Mononuclear cell (primary cell): ENCODE results near the gene DUOX2. TPM values are rescaled to one million over a fixed set of nuclear protein-coding genes. Genes with fewer than 3 reads are reported as not detected.

Experiments used
- H3K27me3 ChIP-seq: 2 replicates; pipeline ENCODE4 v1.6.0; 2011; ENCODE audit warnings: low read length, control low read depth; ENCODE audit not compliant: insufficient read depth
- H3K4me1 ChIP-seq: 2 replicates; pipeline ENCODE4 v1.5.1; 2011; ENCODE audit warnings: mild to moderate bottlenecking, low read length, control low read depth; ENCODE audit not compliant: insufficient read depth
- H3K4me3 ChIP-seq: 2 replicates; pipeline ENCODE4 v1.5.1; 2011; ENCODE audit warnings: mild to moderate bottlenecking, low read length, moderate library complexity
- H3K9me3 ChIP-seq: 2 replicates; pipeline ENCODE4 v1.5.1; 2011; ENCODE audit warnings: low read depth, mild to moderate bottlenecking, control low read depth, low read length
- total RNA-seq: library from RNA; depleted of rRNA; stranded (reverse); fragments of >200 nt; gene quantifications from one replicate; pipeline ENCODE4 v1.2.3, GENCODE V29; 2012

DUOX2 gene
- total RNA-seq = 0.10 TPM

GRCh38 chr15:45114076-45114750 is at the start of gene DUOX2, which contains the start of gene DUOXA2:
Gene DUOX2, minus strand, starts transcription at chr15:45114172. Its CDS starts 761 bp downstream, at chr15:45113411.
Gene DUOXA2, plus strand, starts transcription at chr15:45114326. Its CDS starts 280 bp downstream, at chr15:45114606.
- no peaks in the 10 kb centered on the region for H3K9me3 ChIP-seq
- peaks cover 49% of the 10 kb centered on the region for H3K4me1 ChIP-seq
- H3K27me3 ChIP-seq = peaks cover 78% of the 10 kb centered on the region
- no peak within 1 kb of the TSS for H3K4me3 ChIP-seq

GRCh38 chr15:45163508-45163856 is 49.5 kb upstream of the DUOX2 start:
- Histone ChIP-seq H3K4me3 (no peak overlapping the region), H3K4me1 (peaks cover 19% of the 10 kb centered on the region), H3K9me3 (no peaks in the 10 kb centered on the region), H3K27me3 (no peaks in the 10 kb centered on the region)

- Histone ChIP-seq H3K9me3 (no peaks in the 10 kb centered on the region), H3K27me3 (no peaks in the 10 kb centered on the region), H3K4me3 (no peak overlapping the region), H3K4me1 (peaks cover 19% of the 10 kb centered on the region)
Measured at GRCh38 chr15:45162771-45163507, 49.0 kb upstream of the DUOX2 start.

GRCh38 chr15:45161666-45162065 is 47.7 kb upstream of the DUOX2 start:
- no peaks in the 10 kb centered on the region for H3K9me3 ChIP-seq
- H3K4me1 ChIP-seq = peaks cover 19% of the 10 kb centered on the region
- no peak overlapping the region for H3K4me3 ChIP-seq
- no peaks in the 10 kb centered on the region for H3K27me3 ChIP-seq

DNA sequence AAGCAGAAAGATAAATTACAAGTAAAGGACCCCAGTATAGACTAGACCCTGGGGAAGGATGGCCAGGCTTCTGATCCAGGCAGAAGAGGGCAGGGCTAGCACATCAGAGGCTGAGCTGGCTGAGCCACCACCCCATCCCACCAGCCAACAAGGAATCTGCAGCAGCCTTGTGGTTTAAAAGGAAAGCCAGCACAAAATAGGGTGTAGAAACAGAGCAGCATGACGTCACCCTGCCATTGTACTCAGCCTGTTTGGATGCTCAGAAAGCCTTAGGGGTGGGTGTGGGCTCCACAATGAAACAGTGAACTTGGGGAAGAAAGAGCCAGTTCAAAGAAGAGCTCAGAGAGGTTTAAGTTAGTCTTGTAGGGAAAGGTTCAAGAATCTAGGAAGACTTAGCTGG is 44.0 kb upstream of the DUOX2 start:
- Histone ChIP-seq H3K4me3 (no peak overlapping the region), H3K4me1 (peaks cover 4% of the 10 kb centered on the region), H3K9me3 (no peaks in the 10 kb centered on the region), H3K27me3 (no peaks in the 10 kb centered on the region)

- no peaks in the 10 kb centered on the region for H3K9me3 ChIP-seq
- no peaks in the 10 kb centered on the region for H3K27me3 ChIP-seq
- H3K4me1 ChIP-seq = no peaks in the 10 kb centered on the region
- H3K4me3 ChIP-seq = no peak overlapping the region
Measured at GRCh38 chr15:45156744-45157455, 42.9 kb upstream of the DUOX2 start.

DNA sequence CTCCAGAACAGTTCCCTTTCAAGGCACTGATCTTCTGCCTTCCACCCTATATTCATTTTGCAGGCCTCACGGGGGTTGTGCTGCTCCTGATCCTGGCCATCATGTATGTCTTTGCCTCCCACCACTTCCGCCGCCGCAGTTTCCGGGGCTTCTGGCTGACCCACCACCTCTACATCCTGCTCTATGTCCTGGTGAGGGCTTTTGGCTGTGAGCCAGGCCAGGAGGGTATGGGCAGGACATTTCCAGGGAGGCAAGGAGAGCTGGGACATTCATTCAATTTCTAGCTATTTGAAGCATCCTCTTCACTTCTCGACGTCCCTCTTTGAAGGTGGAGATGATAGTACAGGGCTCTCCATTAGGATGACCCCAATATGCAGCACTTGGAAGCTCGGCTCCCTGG is 41.8 kb upstream of the DUOX2 start:
- Histone ChIP-seq H3K4me3 (no peak overlapping the region), H3K27me3 (no peaks in the 10 kb centered on the region), H3K4me1 (no peaks in the 10 kb centered on the region), H3K9me3 (no peaks in the 10 kb centered on the region)

GRCh38 chr15:45151998-45152828 is 38.2 kb upstream of the DUOX2 start:
- no peaks in the 10 kb centered on the region for H3K9me3 ChIP-seq
- H3K4me1 ChIP-seq = no peaks in the 10 kb centered on the region
- H3K4me3 ChIP-seq = no peak overlapping the region
- H3K27me3 ChIP-seq = no peaks in the 10 kb centered on the region

GRCh38 chr15:45150997-45151396 is 37.0 kb upstream of the DUOX2 start:
- Histone ChIP-seq H3K27me3 (no peaks in the 10 kb centered on the region), H3K4me1 (no peaks in the 10 kb centered on the region), H3K9me3 (no peaks in the 10 kb centered on the region), H3K4me3 (no peak overlapping the region)

GRCh38 chr15:45150481-45150880 is 36.5 kb upstream of the DUOX2 start:
- Histone ChIP-seq H3K4me1 (no peaks in the 10 kb centered on the region), H3K4me3 (no peak overlapping the region), H3K9me3 (no peaks in the 10 kb centered on the region), H3K27me3 (no peaks in the 10 kb centered on the region)

- no peaks in the 10 kb centered on the region for H3K9me3 ChIP-seq
- no peak overlapping the region for H3K4me3 ChIP-seq
Measured at GRCh38 chr15:45149060-45149459, 35.1 kb upstream of the DUOX2 start.

GRCh38 chr15:45148076-45149059 is 34.4 kb upstream of the DUOX2 start:
- Histone ChIP-seq H3K4me1 (no peaks in the 10 kb centered on the region), H3K9me3 (no peaks in the 10 kb centered on the region), H3K27me3 (no peaks in the 10 kb centered on the region), H3K4me3 (no peak overlapping the region)

More at GRCh38 chr15:45149060-45149459, 35.1 kb upstream of the DUOX2 start:
- Histone ChIP-seq H3K4me1 (no peaks in the 10 kb centered on the region), H3K27me3 (no peaks in the 10 kb centered on the region)

DNA sequence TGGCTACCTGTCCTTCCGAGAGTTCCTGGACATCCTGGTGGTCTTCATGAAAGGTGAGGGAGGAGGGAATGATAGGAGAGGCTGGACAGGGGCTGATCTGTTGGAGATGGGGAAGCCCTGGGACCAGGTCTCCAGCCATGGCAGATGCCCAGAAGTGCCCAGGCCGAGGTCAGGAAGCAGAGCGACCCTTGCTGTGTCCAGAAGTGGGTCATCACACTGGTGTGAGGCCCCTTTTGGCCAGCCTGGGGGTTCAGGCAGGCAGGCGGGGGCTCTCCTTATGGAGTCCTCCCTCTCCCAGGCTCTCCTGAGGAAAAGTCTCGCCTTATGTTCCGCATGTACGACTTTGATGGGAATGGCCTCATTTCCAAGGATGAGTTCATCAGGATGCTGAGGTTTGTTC is 33.6 kb upstream of the DUOX2 start:
- Histone ChIP-seq H3K4me1 (no peaks in the 10 kb centered on the region), H3K27me3 (no peaks in the 10 kb centered on the region), H3K4me3 (no peak overlapping the region), H3K9me3 (no peaks in the 10 kb centered on the region)

DNA sequence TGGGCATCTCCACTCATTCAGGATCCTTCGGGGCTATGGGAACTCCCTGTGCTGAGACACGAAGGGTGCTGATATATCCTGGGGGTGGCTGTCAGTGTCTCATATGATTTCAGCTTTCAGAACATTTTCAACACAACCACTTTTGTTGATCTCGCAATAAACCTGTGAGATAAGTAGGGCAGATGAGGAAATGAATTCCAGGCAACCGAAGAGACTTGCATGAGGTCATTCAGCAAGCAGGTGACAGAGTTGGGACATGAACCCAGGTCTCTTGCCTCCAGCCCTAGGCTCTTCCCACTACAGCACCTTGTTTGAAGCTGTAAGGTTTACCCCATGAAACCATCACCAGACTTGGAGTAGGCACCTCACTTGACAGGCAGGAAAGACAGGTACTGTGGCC is 32.4 kb upstream of the DUOX2 start:
- Histone ChIP-seq H3K4me1 (no peaks in the 10 kb centered on the region), H3K27me3 (no peaks in the 10 kb centered on the region), H3K4me3 (no peak overlapping the region), H3K9me3 (no peaks in the 10 kb centered on the region)
